Immature natural killer cell (primary cell): ENCODE results near the gene PRICKLE2. TPM values are rescaled to one million over a fixed set of nuclear protein-coding genes. Genes with fewer than 3 reads are reported as not detected.

Experiments used
- DNase-seq, 3 donors: peaks; one replicate each; pipeline ENCODE4 v3.0.0; 2022; ENCODE audit warnings: mixed read lengths in 1 of 3
- H3K27ac Mint-ChIP-seq, 6 donors: one replicate each; pipeline ENCODE4 v1.8.0; 2020; ENCODE audit warnings: mixed read lengths in 6 of 6, mild to moderate bottlenecking in 5 of 6, inconsistent platforms in 4 of 6, moderate library complexity in 3 of 6
- H3K27me3 Mint-ChIP-seq, 3 donors: one replicate each; pipeline ENCODE4 v1.8.0; 2020 to 2021; ENCODE audit warnings: low read depth in 3 of 3, mild to moderate bottlenecking in 3 of 3, mixed read lengths in 3 of 3, moderate library complexity in 3 of 3, inconsistent platforms in 1 of 3
- H3K36me3 Mint-ChIP-seq, 3 donors: one replicate each; pipeline ENCODE4 v1.8.0; 2020; ENCODE audit warnings: mixed read lengths in 3 of 3, inconsistent platforms in 2 of 3, mild to moderate bottlenecking in 2 of 3
- H3K4me1 Mint-ChIP-seq, 2 donors: one replicate each; pipeline ENCODE4 v1.8.0; 2020; ENCODE audit warnings: inconsistent platforms in 2 of 2, mild to moderate bottlenecking in 2 of 2, mixed read lengths in 2 of 2, moderate library complexity in 1 of 2
- H3K4me3 Mint-ChIP-seq, 5 donors: one replicate each; pipeline ENCODE4 v1.8.0; 2020; ENCODE audit warnings: mild to moderate bottlenecking in 5 of 5, mixed read lengths in 5 of 5, inconsistent platforms in 3 of 5, moderate library complexity in 3 of 5
- H3K9me3 Mint-ChIP-seq, 6 donors: one replicate each; pipeline ENCODE4 v1.8.0; 2020; ENCODE audit warnings: mild to moderate bottlenecking in 6 of 6, mixed read lengths in 6 of 6, inconsistent platforms in 4 of 6, moderate library complexity in 3 of 6
- polyA plus RNA-seq, 3 donors: library from polyadenylated mRNA; unstranded; fragments of 300-500 nt; fragmentation: Illumina TruSeq; gene quantifications; one replicate each; pipeline ENCODE4 v1.2.3, GENCODE V29; 2021

The PRICKLE2 gene
- polyA plus RNA-seq, 3 donors from 2014 or later = 0.19 to 0.64 (median 0.43) TPM

- Mint-ChIP-seq H3K27me3 (peaks cover 0 to 2% (median 2%) of the 10 kb centered on the region in 3 donors), H3K4me1 (no peaks in the 10 kb centered on the region), H3K36me3 (no peaks in the 10 kb centered on the region), H3K27ac (no peak overlapping the region), H3K9me3 (peaks cover 0 to 5% (median 0%) of the 10 kb centered on the region in 6 donors), H3K4me3 (no peak overlapping the region)
- no peak for DNase-seq
These were observed 95.7 kb downstream of the PRICKLE2 start for GRCh38 chr3:64129581-64129980.

- Mint-ChIP-seq H3K4me3 (no peak overlapping the region), H3K36me3 (no peaks in the 10 kb centered on the region), H3K9me3 (peaks cover 0 to 5% (median 0%) of the 10 kb centered on the region in 6 donors), H3K4me1 (no peaks in the 10 kb centered on the region), H3K27me3 (peaks cover 0 to 2% (median 2%) of the 10 kb centered on the region in 3 donors), H3K27ac (no peak overlapping the region)
- no peak for DNase-seq
These were observed 96.2 kb downstream of the PRICKLE2 start for GRCh38 chr3:64129106-64129505.

GRCh38 chr3:64125561-64125960 is 99.7 kb downstream of the PRICKLE2 start:
- Mint-ChIP-seq H3K27ac (no peak overlapping the region), H3K4me1 (no peaks in the 10 kb centered on the region), H3K9me3 (no peaks in the 10 kb centered on the region), H3K4me3 (no peak overlapping the region), H3K36me3 (no peaks in the 10 kb centered on the region), H3K27me3 (peaks cover 0 to 2% (median 0%) of the 10 kb centered on the region in 3 donors)
- no peak for DNase-seq

- no peak for DNase-seq
- H3K36me3 Mint-ChIP-seq = no peaks in the 10 kb centered on the region
- peaks cover 0 to 4% (median 3%) of the 10 kb centered on the region in 3 donors for H3K27me3 Mint-ChIP-seq
- H3K4me3 Mint-ChIP-seq = no peak overlapping the region
- H3K9me3 Mint-ChIP-seq = peaks cover 0 to 1% (median 0%) of the 10 kb centered on the region in 6 donors
- H3K27ac Mint-ChIP-seq = no peak overlapping the region
- no peaks in the 10 kb centered on the region for H3K4me1 Mint-ChIP-seq
These were observed 101.3 kb downstream of the PRICKLE2 start for GRCh38 chr3:64123931-64124330.

GRCh38 chr3:64122476-64122875 is 102.8 kb downstream of the PRICKLE2 start:
- Mint-ChIP-seq H3K27ac (no peak overlapping the region), H3K27me3 (peaks cover 2 to 4% (median 3%) of the 10 kb centered on the region in 3 donors), H3K4me1 (no peaks in the 10 kb centered on the region), H3K36me3 (no peaks in the 10 kb centered on the region), H3K4me3 (no peak overlapping the region), H3K9me3 (peaks cover 0 to 2% (median 0%) of the 10 kb centered on the region in 6 donors)
- DNase-seq = no peak

- Mint-ChIP-seq H3K36me3 (no peaks in the 10 kb centered on the region), H3K4me1 (no peaks in the 10 kb centered on the region), H3K27me3 (peaks cover 2 to 3% (median 2%) of the 10 kb centered on the region in 3 donors), H3K9me3 (peaks cover 0 to 2% (median 0%) of the 10 kb centered on the region in 6 donors), H3K4me3 (no peak overlapping the region), H3K27ac (no peak overlapping the region)
- no peak for DNase-seq
These were observed 103.4 kb downstream of the PRICKLE2 start for GRCh38 chr3:64121750-64122311.

GRCh38 chr3:64120876-64121275 is 104.4 kb downstream of the PRICKLE2 start:
- Mint-ChIP-seq H3K9me3 (peaks cover 0 to 3% (median 0%) of the 10 kb centered on the region in 6 donors), H3K4me3 (no peak overlapping the region), H3K36me3 (no peaks in the 10 kb centered on the region), H3K4me1 (no peaks in the 10 kb centered on the region), H3K27me3 (peaks cover 2 to 3% (median 2%) of the 10 kb centered on the region in 3 donors), H3K27ac (no peak overlapping the region)
- no peak for DNase-seq

- peaks cover 0 to 8% (median 2%) of the 10 kb centered on the region in 6 donors for H3K9me3 Mint-ChIP-seq
- peaks cover 2 to 6% (median 5%) of the 10 kb centered on the region in 3 donors for H3K27me3 Mint-ChIP-seq
- H3K27ac Mint-ChIP-seq = no peak overlapping the region
- no peak overlapping the region for H3K4me3 Mint-ChIP-seq
- H3K4me1 Mint-ChIP-seq = no peaks in the 10 kb centered on the region
- no peak for DNase-seq
- no peaks in the 10 kb centered on the region for H3K36me3 Mint-ChIP-seq
These were observed 107.8 kb downstream of the PRICKLE2 start for GRCh38 chr3:64117483-64117882.

- Mint-ChIP-seq H3K4me1 (no peaks in the 10 kb centered on the region), H3K9me3 (peaks cover 0 to 12% (median 2%) of the 10 kb centered on the region in 6 donors), H3K36me3 (no peaks in the 10 kb centered on the region), H3K27ac (no peak overlapping the region), H3K4me3 (no peak overlapping the region), H3K27me3 (peaks cover 5 to 8% (median 6%) of the 10 kb centered on the region in 3 donors)
- no peak for DNase-seq
These were observed 110.6 kb downstream of the PRICKLE2 start for GRCh38 chr3:64114651-64115050.

GRCh38 chr3:64111872-64112271 is 113.4 kb downstream of the PRICKLE2 start:
- Mint-ChIP-seq H3K27me3 (peaks cover 4 to 8% (median 5%) of the 10 kb centered on the region in 3 donors), H3K4me1 (no peaks in the 10 kb centered on the region), H3K27ac (no peak overlapping the region), H3K36me3 (no peaks in the 10 kb centered on the region), H3K9me3 (peaks cover 0 to 11% (median 2%) of the 10 kb centered on the region in 6 donors), H3K4me3 (no peak overlapping the region)
- DNase-seq = no peak

GRCh38 chr3:64111083-64111482 is 114.2 kb downstream of the PRICKLE2 start:
- H3K4me1 Mint-ChIP-seq = no peaks in the 10 kb centered on the region
- peaks cover 0 to 11% (median 2%) of the 10 kb centered on the region in 6 donors for H3K9me3 Mint-ChIP-seq
- H3K4me3 Mint-ChIP-seq = no peak overlapping the region
- H3K27ac Mint-ChIP-seq = no peak overlapping the region
- peaks cover 4 to 8% (median 5%) of the 10 kb centered on the region in 3 donors for H3K27me3 Mint-ChIP-seq
- no peak for DNase-seq
- no peaks in the 10 kb centered on the region for H3K36me3 Mint-ChIP-seq

GRCh38 chr3:64110071-64110470 is 115.2 kb downstream of the PRICKLE2 start:
- H3K4me3 Mint-ChIP-seq = no peak overlapping the region
- H3K9me3 Mint-ChIP-seq = peaks cover 0 to 7% (median 0%) of the 10 kb centered on the region in 6 donors
- no peak for DNase-seq
- H3K27me3 Mint-ChIP-seq = peaks cover 4 to 8% (median 5%) of the 10 kb centered on the region in 3 donors
- no peaks in the 10 kb centered on the region for H3K4me1 Mint-ChIP-seq
- no peaks in the 10 kb centered on the region for H3K36me3 Mint-ChIP-seq
- no peak overlapping the region for H3K27ac Mint-ChIP-seq

GRCh38 chr3:64109438-64109837 is 115.8 kb downstream of the PRICKLE2 start:
- Mint-ChIP-seq H3K4me1 (no peaks in the 10 kb centered on the region), H3K27me3 (peaks cover 4 to 11% (median 5%) of the 10 kb centered on the region in 3 donors), H3K27ac (no peak overlapping the region), H3K4me3 (no peak overlapping the region), H3K36me3 (no peaks in the 10 kb centered on the region), H3K9me3 (peaks cover 0 to 7% (median 0%) of the 10 kb centered on the region in 6 donors)
- no peak for DNase-seq

GRCh38 chr3:64108784-64109317 is 116.4 kb downstream of the PRICKLE2 start:
- Mint-ChIP-seq H3K36me3 (no peaks in the 10 kb centered on the region), H3K4me1 (no peaks in the 10 kb centered on the region), H3K4me3 (no peak overlapping the region), H3K27me3 (peaks cover 4 to 11% (median 4%) of the 10 kb centered on the region in 3 donors), H3K27ac (no peak overlapping the region), H3K9me3 (peaks cover 0 to 7% (median 0%) of the 10 kb centered on the region in 6 donors)
- DNase-seq = no peak
